Amniotic stem cell (primary cell): ENCODE results near the gene SLC25A22.

Source experiments
- DNase-seq: peaks from one replicate; lab custom pipeline; 2025; lab: John Stamatoyannopoulos, UW

SLC25A22 gene

DNA sequence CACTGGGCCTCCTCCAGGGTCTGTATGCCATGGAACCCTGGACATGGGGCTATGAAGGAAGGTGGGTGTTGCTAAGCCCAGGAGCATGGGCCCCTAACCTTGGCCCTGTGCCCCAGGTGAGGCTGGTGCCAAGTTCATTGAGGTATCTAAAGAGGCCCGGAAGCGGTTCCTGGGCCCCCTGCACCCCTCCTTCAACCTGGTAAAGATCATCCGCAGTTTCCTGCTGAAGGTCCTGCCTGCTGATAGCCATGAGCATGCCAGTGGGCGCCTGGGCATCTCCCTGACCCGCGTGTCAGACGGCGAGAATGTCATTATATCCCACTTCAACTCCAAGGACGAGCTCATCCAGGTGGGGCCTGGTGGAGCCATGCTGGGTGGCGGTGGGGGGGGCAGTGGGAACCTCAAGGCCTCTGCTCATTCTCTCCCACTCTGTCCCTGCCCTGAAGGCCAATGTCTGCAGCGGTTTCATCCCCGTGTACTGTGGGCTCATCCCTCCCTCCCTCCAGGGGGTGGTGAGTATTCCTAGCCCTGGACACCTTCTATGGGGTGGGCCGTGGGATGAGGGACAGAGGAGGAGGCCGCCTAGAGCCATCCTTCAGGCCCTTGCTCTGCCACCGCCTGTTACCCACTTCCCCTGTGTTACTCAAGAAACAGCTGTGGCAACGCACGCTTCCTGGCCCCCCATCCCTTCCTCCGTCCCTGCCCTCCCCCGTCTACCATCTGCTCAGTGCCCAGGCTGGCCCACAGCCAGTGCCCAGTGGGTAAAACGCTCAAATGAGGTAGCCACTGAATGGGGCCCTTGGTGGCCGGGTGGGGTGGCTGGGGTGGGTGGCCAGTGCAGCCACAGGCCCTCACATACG lies 23.7 kb upstream of the SLC25A22 start:
- no peak for DNase-seq

GRCh38 chr11:820655-821511 lies 22.8 kb upstream of the SLC25A22 start:
- DNase-seq: peak; percentile 32

- peak; percentile 29 for DNase-seq
Measured at GRCh38 chr11:819943-820649, 22.0 kb upstream of the SLC25A22 start.

DNA sequence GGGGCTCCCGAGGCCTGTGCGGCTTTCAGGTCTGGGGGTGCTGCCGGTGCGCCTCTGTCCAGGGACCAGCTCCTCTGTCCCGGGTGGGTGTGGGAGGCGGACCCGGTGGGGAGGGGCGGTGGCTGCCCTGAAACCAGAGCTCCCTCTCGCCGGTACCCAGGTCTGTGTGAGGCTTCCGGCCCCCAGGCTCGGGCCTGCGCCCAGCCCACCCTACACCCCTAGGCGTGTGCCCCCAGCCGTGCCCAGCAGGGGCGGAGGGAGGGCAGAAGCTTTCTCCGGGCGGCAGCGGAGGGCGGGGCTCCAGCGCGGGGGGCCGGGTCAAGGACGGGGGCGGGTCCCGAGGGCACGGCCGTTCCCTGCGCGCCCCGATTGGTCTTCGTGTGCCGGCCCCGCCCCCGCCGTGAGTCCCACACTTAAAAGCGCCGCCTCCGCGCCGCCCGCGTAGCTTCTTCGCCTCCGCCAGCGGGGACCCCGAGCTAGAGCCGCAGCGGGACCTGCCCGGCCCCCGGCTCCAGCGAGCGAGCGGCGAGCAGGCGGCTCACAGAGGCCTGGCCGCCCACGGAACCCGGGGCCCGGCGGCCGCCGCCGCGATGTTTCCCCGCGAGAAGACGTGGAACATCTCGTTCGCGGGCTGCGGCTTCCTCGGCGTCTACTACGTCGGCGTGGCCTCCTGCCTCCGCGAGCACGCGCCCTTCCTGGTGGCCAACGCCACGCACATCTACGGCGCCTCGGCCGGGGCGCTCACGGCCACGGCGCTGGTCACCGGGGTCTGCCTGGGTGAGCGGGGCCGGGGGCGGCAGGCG lies 21.2 kb upstream of the SLC25A22 start:
- peak; percentile 66 for DNase-seq

GRCh38 chr11:818396-819128 lies 20.5 kb upstream of the SLC25A22 start, which contains the start of gene PNPLA2:
PNPLA2 (plus strand) TSS chr11:818914; CDS start chr11:819719, 805 bp downstream.
- DNase-seq: no peak

DNA sequence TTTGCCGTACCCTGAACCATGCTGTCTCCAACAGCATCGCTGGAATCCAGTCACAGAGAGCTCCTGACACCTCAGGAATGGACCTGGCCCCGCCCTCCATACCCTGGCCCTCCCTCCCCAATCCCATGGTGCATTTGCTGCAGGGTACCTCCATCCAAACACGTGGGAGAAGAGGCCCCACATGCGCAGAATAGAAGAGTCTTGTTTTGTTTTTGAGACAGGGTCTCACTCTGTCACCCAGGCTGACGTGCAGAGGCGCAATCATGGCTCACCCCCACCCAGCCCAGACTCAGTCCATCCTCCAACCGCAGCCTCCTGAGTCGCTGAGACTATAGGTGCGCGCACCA lies 18.3 kb upstream of the SLC25A22 start:
- no peak for DNase-seq

DNA sequence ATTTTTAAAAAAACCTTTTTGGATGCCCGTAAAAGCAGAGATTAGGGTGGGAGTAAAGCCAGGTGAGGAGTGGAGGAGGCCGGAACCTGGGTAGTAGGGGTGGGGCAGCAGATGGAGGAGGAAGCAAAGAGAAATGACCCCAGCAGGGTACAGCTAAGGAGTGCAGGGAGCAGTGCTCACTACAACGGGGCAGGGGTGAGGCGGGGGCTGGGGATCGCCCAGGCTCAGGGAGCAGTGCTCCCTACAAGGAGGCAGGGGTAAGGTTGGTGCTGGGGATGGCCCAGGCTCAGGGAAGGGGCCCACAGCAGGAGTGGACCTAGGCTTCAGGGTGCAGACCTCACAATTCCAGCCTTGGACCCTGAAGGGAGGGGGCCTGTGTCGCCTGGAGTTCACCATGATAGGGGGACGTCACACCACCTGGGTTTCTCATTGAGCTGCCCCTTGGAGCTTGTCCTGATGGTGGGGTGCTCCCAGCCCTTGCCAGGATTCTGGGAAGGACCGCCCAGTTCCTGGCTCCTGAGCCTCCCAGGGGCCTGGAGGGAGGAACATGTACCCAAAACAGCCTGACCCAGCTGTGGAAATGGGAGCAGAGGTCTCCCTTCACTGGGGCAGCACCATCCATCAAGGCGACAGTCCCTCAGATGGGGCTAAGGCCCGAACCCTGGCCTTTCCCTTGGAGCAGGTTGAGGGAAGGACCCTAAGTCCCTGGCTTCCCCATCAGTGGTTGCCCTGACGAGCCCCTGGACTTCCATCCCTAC lies 17.8 kb upstream of the SLC25A22 start:
- no peak for DNase-seq

DNA sequence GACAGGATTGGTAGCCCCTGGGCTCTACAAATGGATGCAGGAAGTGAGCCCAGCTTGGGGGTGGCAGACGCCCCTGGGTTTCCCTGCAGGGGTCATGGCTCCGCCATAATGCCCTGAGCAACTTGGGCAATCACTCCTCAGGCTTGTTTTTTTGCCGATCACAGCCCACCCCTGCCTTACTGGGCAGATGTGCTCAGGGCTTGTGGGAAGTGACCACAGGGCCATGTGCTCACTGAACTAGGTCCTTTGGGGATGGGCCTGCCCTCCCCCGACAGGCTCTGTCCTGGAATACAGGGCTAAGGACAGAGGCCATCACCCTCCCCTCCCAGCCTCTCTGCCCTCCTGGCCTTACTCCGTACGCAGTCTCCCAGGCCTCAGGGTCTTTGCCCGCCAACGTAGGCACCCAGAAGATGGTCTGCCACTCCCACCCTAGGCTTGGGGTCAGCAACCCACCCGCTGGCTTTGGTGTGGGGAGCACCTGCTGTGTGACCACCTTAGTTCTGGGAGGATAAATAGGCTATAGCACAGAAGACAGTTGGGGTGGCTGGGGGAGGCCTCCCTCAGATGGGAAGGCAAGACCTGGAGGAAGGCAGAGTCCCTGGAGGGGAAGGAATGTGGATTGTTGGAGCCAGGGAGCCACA lies 15.5 kb upstream of the SLC25A22 start:
- DNase-seq: no peak

DNA sequence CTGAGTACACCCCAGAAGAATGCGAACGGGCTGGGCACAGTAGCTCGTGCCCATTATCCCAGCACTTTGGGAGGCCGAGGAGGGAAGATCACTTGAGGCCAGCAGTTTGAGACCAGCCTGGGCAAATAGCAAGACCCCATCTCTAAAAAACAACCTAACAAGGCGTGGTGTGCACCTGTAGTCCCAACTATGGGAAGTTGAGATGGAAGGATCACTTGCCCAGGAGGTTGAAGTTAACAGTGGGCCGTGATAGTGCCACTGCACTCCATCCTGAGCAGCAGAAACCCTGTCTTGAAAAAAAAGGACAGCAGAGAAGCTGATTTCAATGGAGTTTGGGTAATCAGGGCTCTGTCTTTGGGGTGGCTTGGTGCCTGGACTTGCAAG lies 15.0 kb upstream of the SLC25A22 start:
- no peak for DNase-seq

DNA sequence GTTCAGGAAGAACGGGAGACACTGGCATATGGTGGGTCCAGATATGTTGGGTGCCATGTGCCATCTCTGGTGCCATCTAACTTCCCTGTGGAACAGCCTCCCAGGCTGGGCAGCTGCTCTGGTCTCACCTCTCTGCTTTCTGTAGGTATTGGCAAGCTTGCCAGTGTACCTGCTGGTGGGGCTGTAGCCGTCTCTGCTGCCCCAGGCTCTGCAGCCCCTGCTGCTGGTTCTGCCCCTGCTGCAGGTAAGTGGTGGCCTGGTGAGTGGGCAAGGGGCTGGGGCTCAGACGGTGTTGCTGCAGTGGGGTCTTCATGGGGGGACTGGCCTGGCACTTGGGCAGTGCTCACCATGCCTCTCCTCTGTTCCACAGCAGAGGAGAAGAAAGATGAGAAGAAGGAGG lies 14.3 kb upstream of the SLC25A22 start:
- no peak for DNase-seq

DNA sequence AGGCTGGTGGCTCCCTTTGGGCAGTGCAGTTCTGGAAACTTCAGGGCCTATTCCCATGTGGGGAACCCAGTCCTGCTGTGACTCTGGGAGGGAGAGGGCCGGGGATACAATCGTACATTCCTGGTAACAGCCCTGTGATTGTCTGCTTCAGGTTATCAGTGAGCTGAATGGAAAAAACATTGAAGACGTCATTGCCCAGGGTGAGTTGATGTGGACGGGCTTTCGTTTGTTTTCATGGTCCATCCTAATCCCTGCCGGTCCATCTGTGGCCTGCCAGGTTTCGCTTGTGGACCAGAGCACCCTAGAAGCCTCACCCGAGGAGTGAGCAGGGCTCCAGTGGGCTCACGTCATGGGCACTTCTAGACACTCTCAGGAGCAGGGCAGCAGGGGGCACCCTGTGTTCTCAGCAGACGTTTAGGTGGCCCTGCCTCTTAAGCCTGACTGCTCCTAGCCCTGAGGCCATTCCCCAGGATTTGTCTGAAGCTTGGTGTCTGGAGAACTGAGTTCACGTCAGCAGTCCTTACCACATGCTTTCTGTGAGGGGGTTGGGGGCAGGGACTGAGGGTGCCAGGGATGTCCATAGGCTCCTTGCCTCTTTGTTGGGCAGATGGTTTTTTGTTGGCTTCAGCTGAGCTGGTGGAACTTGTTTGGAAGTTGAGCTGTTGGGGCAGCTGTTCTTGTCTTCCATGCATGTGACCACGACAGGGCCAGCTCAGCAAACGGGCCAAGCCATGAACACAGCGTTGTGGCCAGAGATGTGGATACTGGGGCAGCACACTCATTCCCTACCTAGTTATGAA lies 13.6 kb upstream of the SLC25A22 start:
- no peak for DNase-seq

DNA sequence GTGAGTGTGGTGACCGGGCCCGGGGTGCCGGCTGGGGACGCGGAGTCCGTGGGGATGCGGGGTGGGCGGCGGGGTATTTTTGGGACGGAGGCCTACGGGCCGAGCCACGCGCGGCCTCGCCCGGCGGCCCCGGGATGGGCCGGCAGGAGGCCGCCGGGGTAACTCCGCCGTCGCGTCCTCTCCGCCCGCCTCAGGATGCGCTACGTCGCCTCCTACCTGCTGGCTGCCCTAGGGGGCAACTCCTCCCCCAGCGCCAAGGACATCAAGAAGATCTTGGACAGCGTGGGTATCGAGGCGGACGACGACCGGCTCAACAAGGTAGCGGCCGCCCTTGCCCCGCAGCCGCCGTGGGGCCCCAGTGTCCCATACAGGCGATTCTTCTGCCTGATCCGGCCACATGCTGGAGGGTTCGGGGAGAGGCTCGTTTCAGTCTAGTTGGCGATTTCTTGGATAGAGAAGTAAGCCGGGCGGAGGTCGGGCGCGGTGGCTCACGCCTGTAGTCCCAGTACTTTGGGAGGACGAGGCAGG lies 12.0 kb upstream of the SLC25A22 start:
- DNase-seq: no peak

DNA sequence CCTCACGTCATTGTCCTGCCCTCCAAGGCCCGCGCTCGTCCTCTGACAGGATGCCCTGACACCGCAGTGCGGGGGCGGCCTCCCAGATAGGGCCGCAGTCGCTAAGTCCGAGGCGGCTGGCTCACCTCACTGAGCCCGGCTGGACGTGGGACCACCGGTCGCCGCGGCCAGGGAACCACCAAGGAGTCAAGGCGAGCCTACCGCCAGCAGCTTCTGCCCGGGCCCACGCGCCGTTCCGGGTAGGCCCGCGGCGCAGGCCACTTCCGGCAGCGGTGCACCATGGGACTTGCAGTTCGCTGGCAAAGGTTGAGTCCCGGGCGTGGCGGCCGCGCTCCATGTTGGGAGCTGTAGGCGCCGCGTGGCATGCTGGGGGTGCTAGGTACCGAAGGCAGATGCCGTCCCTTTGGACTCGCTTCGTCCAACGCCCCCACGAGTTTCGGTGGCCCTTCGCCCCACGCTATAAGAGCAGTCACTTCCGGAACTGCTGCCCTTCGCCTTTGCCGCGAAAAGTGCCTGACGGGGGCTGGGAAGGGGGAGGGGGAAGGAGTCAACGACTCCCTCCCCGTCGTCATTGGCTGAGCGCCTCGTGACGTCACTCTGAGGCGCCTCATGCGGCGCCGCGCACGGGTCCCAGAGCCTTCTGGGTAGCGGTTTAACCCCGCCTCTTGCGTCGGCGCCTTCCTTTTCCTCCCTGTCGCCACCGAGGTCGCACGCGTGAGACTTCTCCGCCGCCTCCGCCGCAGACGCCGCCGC lies 11.4 kb upstream of the SLC25A22 start, which contains the start of gene RPLP2:
TSS of gene RPLP2 (plus strand) at position 681 of the 753 bp plus-strand sequence. CDS start 268 bp downstream, outside the sequence.
- peak; percentile 87 for DNase-seq

- no peak for DNase-seq
Measured at GRCh38 chr11:808427-809286, 10.6 kb upstream of the SLC25A22 start.

DNA sequence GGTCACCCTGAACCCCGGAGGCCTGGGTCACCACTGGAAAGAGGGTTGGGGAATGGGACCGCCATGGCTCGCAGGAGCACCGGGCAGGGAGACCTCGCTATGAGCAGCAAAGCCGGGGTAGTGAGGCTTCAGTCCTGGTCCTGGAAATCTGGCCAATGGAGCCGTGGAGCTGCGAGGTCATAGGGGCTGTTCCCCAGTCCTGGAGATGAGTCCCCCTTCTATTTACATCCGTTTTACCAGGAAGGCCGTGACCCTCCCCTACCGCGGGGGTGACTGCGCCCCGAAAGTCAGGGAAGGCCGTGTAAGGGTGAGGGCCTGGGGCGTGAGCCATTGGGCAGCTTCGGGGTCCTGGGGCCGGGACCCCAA lies 6.5 kb upstream of the SLC25A22 start:
- no peak for DNase-seq

DNA sequence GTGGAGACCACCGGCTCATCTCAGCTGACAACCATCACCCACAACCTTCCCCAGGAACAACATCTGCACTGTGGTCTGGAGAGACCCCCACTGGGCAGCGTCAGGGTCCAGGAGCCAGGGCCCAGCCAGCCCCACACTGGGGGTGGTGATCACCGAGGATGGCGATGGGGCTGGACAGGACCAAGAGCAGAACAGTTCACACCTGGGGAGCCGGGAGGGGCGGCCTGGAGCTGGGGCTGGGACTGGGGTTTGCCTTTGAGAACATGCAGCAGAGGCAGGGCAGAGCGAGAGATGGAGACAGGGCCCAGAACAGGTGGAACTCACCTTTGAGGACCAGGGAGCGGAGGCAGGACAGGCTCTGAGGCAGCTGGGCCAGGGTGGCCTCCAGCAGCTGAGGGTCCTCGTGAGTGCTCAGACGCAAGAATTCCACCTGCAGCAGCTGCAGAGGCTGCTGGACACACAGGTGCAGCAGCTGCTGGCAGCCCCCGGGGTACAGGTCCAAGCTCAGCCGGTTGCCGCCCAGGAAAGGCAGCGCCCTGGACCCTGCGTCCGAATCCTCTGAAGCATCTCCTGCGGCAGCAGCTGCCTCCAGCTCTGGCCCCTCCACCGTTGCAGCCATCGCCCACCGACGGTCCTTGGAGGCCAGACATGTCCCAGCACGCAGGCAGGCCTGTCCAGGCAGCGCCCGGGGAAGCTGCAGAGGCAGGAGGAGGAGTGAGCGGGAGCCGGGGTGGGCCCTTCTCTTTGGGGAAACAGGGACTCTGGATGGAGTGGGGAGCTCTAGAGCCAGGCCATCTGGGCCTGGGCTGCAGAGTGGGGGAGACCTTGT lies 5.9 kb upstream of the SLC25A22 start:
- DNase-seq: no peak
